Stimulated activated CD8-positive, alpha-beta memory T cell treated with anti-CD3 and anti-CD28 coated beads, Interleukin-12 subunit alpha, Interleukin-12 subunit beta, amount 100 ng/mL, for 4 hours (primary cell): Measurements from ENCODE around the gene UBE2M.
"Not testable (repeated sequence)": the region's sequence is repeated elsewhere in the genome, so short reads cannot be mapped to it uniquely, and the experiment has no call there.

Experiments
- DNase-seq: peaks from one replicate; pipeline ENCODE4 v3.0.0-alpha.2; 2020; ENCODE audit warnings: low read depth

Gene UBE2M

GRCh38 chr19:58511353-58512208 is 46.8 kb downstream of the UBE2M start, which contains the start of gene SLC27A5:
Gene SLC27A5, minus strand, starts transcription at chr19:58511992. Its CDS starts 37 bp downstream, at chr19:58511955.
- DNase-seq = no peak

- no peak for DNase-seq
Measured at GRCh38 chr19:58510084-58510862, 48.1 kb downstream of the UBE2M start.

GRCh38 chr19:58509731-58510083 is 48.7 kb downstream of the UBE2M start:
- DNase-seq = no peak

GRCh38 chr19:58507602-58508223 is 50.7 kb downstream of the UBE2M start:
- DNase-seq = not testable (repeated sequence)
